Fibroblast of the conjunctiva (primary cell): ENCODE results near the gene TRAIP.
A peak's percentile ranks its signal among the peaks of the same experiment; 100 is the strongest.
"Not testable (repeated sequence)": the region's sequence is repeated elsewhere in the genome, so short reads cannot be mapped to it uniquely, and the experiment has no call there.

Source experiments
- DNase-seq: peaks from one replicate; pipeline ENCODE4 v3.0.0-alpha.2; 2010; ENCODE audit warnings: low read depth

The TRAIP gene

GRCh38 chr3:49856181-49857005 is at the start of gene TRAIP:
Gene TRAIP, minus strand, starts transcription at chr3:49856564. Its CDS starts 111 bp downstream, at chr3:49856453.
- DNase-seq: peak; percentile 81

GRCh38 chr3:49904448-49904847 is 48.1 kb upstream of the TRAIP start:
- DNase-seq: not testable (repeated sequence)

DNA sequence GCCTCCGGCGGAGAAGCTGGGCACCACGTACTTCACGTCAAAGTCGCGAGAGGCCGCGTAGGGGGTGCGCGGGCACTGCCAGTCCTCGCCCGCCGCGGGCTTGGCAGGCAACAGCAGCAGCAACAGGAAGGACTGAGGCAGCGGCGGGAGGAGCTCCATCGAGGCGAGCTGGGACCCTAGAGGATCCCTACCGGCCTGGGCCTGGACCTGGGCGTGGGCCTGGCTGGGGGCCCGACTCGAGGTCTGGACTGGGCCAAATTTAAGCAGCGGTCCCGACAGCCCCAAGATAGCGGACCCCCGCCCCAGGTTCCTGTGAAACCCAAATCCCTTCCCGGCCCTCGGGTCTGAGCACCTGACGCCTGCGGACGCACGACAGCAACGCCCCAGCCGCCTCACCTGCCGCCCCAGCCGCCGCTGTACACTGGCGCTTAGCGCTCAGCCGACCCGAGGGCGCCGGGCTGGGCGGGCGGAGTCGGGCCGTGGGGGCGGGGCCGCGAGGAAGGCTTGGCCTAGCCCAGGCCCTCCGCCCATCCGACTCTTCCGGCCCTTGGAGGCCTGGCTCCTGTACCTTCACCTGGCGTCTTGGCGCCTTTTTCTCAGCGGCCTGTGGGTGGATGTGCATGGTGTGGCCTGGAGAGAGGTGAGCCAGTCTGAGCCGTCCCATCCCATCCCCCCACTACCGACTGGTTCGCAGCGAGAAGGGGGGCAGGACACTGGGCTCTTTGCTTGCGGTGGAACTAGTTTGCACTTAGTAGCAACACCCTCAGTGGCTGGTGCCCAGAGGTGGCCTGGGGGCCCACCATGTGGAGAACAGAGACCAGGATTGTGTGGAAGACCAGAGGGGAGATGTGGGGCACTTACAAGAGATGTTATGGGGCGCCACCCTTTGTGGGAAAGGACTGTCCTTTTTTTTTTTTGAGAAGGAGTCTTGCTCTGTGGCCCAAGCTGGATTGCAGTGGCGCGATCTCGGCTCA is 47.4 kb upstream of the TRAIP start, which contains the start of gene MST1R:
TSS of gene MST1R (minus strand) at position 423 of the 974 bp plus-strand sequence. CDS start at position 159, 264 bp downstream.
- DNase-seq: no peak

GRCh38 chr3:49902511-49903345 is 46.4 kb upstream of the TRAIP start:
- no peak for DNase-seq

DNA sequence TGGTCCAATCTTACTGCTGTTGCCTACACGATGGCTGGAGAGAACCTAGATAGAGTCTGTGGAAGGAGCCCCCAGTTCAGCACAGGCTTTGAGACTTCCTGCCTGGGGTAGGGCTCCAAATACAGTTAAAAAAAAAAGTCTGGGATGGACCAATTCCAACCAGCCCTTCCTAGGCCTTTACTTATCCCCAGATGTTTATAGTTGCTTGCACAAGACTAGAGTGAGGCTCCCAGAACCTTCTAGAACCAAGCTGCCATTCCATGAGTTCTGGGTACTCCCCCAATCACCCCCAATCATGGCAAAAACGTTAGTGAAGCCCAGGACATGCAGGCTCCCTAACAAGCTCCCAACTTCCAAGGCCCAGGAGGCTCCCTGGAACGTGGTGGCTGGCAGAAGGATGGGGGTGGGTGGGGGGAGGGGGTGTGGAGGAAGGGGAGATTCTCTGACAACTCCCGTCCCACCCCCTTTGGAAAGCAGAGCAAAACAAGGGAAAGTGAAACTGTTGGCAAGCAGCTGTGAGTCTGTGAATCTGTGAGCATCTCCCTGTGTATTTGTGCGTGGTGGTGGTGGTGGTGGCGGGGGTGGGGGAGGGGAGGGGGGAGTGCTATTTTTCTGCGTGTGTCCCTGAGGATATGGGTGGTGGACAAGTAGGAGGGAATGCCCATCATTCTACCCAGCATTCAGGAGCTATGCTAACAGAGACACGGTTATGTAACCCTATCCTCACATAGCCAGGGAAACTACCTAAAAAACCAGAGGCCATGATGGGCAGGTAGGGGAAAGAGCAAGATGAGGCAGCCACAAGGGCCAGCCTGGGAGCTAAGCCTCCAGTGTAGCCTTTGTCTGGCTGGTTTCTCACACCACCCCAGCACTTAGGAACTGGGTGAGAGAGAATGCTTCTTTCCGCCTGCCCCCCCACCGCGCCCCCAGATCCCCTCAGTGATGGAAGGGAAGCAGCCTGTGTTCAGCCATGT is 45.3 kb upstream of the TRAIP start:
- no peak for DNase-seq

DNA sequence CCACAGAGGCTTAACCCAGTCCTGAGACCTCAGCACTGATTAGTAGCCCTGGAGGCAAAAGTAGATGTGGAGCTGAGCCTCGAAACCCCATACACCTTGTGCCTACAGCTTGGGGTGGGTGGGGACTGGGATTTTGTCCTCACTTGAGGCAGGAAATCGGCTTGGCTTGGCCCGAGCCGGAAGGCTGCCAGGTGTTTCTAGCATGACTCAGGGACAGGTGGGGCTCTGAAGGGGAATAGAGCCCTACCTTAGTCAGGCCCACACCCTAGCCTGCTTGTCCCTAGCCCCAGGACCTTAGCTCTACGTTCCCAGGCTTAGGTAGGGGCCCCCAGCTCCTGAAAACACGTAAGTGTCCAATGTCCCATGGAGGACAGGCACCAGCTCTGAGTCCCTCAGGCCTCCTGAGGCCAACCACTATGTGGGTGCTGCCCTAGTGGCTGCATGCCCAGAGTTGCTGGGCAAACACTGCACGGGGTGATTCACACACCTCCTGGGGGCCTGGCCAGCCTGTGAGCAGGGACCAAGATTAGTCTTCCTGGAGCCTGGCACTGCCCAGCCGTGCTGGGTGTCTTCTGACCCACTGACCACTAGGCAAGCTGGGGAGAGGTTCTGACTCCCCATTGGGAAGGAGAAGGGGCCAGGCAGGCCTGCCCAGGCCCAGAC is 44.3 kb upstream of the TRAIP start:
- DNase-seq: no peak

- DNase-seq: no peak
These were observed 43.5 kb upstream of the TRAIP start for GRCh38 chr3:49899815-49900214.

DNA sequence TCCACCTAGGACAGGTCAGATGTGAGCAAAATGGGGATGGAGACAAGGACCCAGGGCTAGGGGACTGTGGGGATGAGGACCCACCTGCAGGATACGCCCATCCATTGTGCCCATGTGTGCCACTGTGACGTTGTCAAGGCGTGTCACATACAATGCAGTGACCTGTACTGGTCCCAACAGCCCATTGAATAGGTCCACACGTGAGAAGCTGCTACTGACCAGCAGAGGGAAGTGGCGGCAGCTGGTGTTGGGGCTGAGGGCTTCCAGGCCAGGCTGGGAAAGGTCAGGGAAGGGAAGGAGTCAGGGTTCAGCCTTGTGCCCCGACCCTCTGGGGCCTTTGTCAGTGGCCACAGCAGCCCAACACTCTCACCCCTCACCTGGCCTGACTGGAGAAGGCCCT is 42.6 kb upstream of the TRAIP start:
- DNase-seq: no peak

- DNase-seq: no peak
These were observed 40.0 kb upstream of the TRAIP start for GRCh38 chr3:49896345-49896744.

- DNase-seq: no peak
These were observed 39.4 kb upstream of the TRAIP start for GRCh38 chr3:49895791-49896190.

DNA sequence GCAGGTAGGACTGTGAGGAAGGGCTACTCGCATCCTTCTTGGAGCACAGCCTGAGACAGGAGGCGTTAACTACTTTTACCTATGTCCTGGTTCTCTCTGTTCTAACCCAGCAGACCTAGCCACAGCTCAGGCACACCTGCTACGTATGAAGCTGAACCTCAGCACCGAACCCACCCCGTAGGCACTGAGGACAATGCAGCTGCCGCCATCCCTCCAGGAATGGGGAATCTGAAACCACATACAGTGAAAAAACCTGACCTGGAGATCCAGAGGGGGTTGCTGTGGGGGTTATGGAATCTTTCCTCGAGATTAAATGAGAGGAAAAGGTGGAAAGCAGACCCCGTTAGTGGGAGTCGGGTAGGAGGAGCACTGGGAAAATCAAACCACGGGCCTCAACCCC is 32.9 kb upstream of the TRAIP start:
- DNase-seq: no peak

DNA sequence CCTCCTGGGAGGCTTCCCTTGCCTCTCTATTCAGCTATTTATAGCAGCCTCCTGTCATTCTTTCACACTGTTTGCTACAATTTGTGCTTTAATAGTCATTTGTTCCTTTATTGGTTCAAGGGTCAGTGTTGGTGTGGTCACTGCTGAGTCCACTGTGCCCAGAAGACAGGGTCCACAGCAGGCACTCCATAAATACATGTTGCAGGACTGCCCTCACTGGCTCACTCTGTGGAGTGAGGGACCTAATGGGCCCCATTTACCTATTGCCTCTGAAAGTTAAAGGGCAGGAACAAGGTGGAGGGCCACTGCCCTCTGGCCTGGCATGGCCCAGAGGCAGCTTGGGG is 30.5 kb upstream of the TRAIP start:
- no peak for DNase-seq

DNA sequence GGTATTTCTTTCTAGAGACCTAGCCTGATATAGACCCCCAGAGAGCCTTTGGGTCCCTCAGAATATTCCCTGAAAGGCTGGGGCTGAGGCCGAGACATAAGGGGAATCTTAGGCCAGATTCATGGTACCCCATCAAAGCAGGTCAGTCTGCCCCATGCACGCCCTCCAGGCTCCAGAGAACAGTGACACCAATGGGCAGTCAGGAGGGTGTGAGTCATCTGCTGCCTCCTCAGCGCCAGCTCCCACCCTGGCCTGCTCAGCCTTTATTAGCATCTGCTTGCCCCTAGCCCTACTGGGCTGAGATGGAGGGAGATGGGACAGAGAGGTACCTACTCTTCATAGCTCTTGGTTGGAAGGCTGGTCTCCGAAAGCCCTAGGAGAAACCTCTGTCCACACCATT is 27.6 kb upstream of the TRAIP start:
- DNase-seq: no peak

DNA sequence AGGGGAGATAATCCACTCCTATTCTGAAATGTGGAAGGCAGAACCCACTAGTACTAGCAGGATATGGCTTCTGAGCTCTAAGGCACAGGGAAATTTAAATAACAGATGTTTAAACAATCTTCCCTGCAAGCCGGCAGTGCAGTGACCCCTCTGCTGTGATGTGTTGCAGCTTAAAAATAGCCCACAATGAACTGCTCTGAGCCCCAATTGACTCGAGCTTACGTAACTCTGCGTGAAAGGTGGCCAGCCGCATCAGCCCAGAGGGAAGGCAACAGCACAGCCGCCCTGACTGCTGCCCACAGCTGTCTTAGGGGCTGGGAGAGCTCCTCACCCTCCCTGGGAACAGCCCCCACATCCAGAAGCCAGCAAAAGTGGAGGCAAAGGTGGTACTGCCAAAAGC is 25.8 kb upstream of the TRAIP start:
- DNase-seq: no peak

GRCh38 chr3:49880581-49881315 is 24.4 kb upstream of the TRAIP start:
- no peak for DNase-seq

- DNase-seq: no peak
These were observed 23.4 kb upstream of the TRAIP start for GRCh38 chr3:49879721-49880120.

DNA sequence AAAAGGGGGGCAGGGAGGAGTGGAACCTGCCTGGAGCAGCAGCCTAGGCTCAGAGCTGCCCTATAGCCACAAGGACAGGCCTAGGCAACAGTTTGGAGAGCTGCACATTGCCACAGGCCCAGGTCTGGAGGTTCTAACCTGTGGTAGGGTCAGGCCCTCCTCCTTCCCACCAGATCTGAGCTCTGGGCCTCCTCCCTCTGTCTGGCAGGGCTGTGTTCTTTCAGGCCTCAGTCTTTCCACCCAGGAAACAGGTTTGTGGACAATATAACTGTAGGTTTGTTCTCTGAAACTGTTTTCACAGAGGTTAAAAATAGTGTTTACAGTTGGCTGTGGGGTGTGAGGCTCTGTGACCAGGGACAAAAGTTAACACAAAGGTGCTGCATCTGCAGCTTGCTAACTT is 22.3 kb upstream of the TRAIP start:
- DNase-seq: no peak

DNA sequence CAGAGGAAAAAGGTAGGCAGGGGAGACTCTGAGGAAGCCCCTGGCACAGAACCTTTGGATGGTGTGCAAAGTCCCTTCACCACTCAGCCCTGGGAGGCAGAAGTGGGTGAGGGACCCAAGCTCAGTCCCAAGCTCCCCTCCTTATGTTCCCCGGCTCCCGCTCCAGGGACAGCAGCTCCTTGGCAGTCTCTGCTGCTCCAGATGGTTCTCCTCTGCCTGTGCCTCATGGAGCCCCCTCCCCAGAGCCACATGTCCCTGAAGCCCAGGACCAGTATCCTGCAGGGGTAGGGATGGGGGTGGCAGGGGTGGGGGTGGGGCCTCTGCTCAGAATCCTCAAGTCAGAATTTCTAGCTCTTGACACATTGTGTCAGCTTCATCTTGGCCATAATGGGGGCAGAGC is 21.4 kb upstream of the TRAIP start:
- no peak for DNase-seq

GRCh38 chr3:49876567-49876966 is 20.2 kb upstream of the TRAIP start:
- no peak for DNase-seq

GRCh38 chr3:49873623-49874022 is 17.3 kb upstream of the TRAIP start:
- DNase-seq: no peak
